Measurements from ENCODE around the gene GPR65.

DNA sequence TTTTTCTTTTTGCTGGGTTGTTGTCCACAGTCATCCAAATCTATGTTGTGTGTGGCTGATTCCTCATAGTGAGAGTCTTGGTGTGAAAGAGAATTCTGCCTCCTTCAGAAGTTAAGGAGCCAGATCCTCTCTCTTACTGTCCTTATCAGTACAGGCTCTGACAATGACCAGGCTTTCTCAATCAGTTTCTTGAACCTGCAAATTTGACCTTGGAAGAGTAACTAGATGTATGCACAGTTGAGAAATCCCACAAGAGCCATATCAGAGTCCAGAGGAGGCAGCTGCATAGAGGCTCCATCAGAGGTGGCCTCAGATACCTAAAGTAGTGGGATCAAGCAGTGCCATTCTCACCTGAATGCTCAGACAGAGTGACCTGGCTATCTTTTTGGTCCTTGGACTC, 6.5 kb upstream of the GPR65 start:
- TF ChIP-seq POLR2A (IDR thresholded peaks at IDR 0.05; ENCODE audit: low read length), result no peak
- no peak for TF ChIP-seq GATA1 (IDR thresholded peaks at IDR 0.05; ENCODE audit: low read depth, low read length)

All from erythroblast (primary cell).